GM12878 (cell line): ENCODE measurements around the gene TMEM161A. TPM values are rescaled to one million over a fixed set of nuclear protein-coding genes. Genes with fewer than 3 reads are reported as not detected.

ENCODE experiments used
- ATAC-seq: fragments of 200-7000 bp; cut with Tn5 transposase; 3 replicates; pipeline ENCODE4 v1.9.1; 2020; ENCODE audit warnings: mild to moderate bottlenecking, moderate library complexity
- BruUV-seq: library from RNA; stranded (reverse); fragments of 400-500 nt; replicated peaks from 2 replicates; lab custom pipeline; 2021; lab: Mats Ljungman, UMichigan
- CTCF ChIA-PET: fragments of 300-600 bp; sonication (Branson Sonifier 250); formaldehyde crosslinking; extraction: SDS; loops from one replicate; lab custom pipeline; 2021; ENCODE audit warnings: inconsistent platforms; lab: Yijun Ruan, JAX
- POLR2A ChIA-PET: fragments of 350-600 bp; formaldehyde crosslinking; extraction: SDS; loops from one replicate; lab custom pipeline; 2021; ENCODE audit warnings: inconsistent platforms; lab: Charles Lee
- RAD21 ChIA-PET: fragments of 300-600 bp; sonication (Branson Sonifier 250); formaldehyde crosslinking; loops from one replicate; lab custom pipeline; 2023; ENCODE audit warnings: antibody characterized with exemption; ENCODE audit not compliant: unreplicated experiment; lab: Charles Lee
- SMC1A ChIA-PET: fragments of 300-600 bp; sonication (Branson Sonifier 250); formaldehyde crosslinking; loops from one replicate; lab custom pipeline; 2023; ENCODE audit not compliant: unreplicated experiment, uncharacterized antibody; lab: Charles Lee
- DNase-seq: peaks from one replicate; pipeline ENCODE4 v3.0.0-alpha.2; 2011; ENCODE audit warnings: low read depth, low spot score
- FAIRE-seq: peaks from 3 replicates; lab custom pipeline; 2011; peaks lifted over from hg19 to GRCh38; lab: Jason Lieb, UNC
- H2AFZ ChIP-seq: 2 replicates; pipeline ENCODE4 v1.6.0; 2011; ENCODE audit warnings: low read depth, low read length, control low read depth; ENCODE audit not compliant: control insufficient read depth
- H3K27ac ChIP-seq: 2 replicates; pipeline ENCODE4 v1.5.1; 2011; ENCODE audit warnings: control low read depth; ENCODE audit not compliant: control insufficient read depth, insufficient read depth
- H3K27me3 ChIP-seq, 2 experiments: replicated peaks in 1 of 2; 2 replicates each; pipeline versions ENCODE4 v1.6.0 to v1.6.1; 2011; ENCODE audit warnings: low read length in 1 of 2; ENCODE audit not compliant: control insufficient read depth in 2 of 2, insufficient read depth in 2 of 2
- H3K36me3 ChIP-seq, 2 experiments: 2 replicates each; pipeline ENCODE4 v1.5.1; 2011; ENCODE audit warnings: low read length in 1 of 2; ENCODE audit not compliant: control insufficient read depth in 2 of 2, insufficient read depth in 2 of 2
- H3K4me1 ChIP-seq: 2 replicates; pipeline ENCODE4 v1.6.1; 2011; ENCODE audit warnings: mild to moderate bottlenecking, low read length, moderate library complexity, mixed read lengths; ENCODE audit not compliant: control insufficient read depth, insufficient read depth
- H3K4me2 ChIP-seq: 2 replicates; pipeline ENCODE4 v1.6.0; 2011; ENCODE audit warnings: control low read depth; ENCODE audit not compliant: control insufficient read depth, insufficient read depth
- H3K4me3 ChIP-seq: fragments of 200-600 bp; sonication (generic); 2 replicates; pipeline ENCODE4 v1.5.1; 2016
- H3K79me2 ChIP-seq: 2 replicates; pipeline ENCODE4 v1.6.0; 2011; ENCODE audit warnings: low read length; ENCODE audit not compliant: control insufficient read depth, insufficient read depth
- H3K9ac ChIP-seq: 2 replicates; pipeline ENCODE4 v1.8.0; 2011; ENCODE audit warnings: low read length, control low read depth, mixed read lengths; ENCODE audit not compliant: control insufficient read depth, insufficient read depth
- H3K9me3 ChIP-seq: replicated peaks from 3 replicates; pipeline ENCODE4 v1.5.1; 2011; ENCODE audit warnings: mild to moderate bottlenecking, low read length; ENCODE audit not compliant: control insufficient read depth, insufficient read depth
- H4K20me1 ChIP-seq: 2 replicates; pipeline ENCODE4 v1.6.0; 2011; ENCODE audit not compliant: control insufficient read depth, insufficient read depth
- ATF3 ChIP-seq: IDR thresholded peaks from 2 replicates; pipeline ENCODE4 v1.6.1; 2011; ENCODE audit warnings: low read depth, mild to moderate bottlenecking, low read length, moderate library complexity, borderline replicate concordance; ENCODE audit errors: extremely low read depth
- BCL3 ChIP-seq: IDR thresholded peaks from 2 replicates; pipeline ENCODE4 v1.6.1; 2011; ENCODE audit warnings: borderline replicate concordance, low read depth, mild to moderate bottlenecking, moderate library complexity, low read length; ENCODE audit not compliant: insufficient read depth, poor library complexity, severe bottlenecking
- CBX3 ChIP-seq: fragments of 200-600 bp; sonication (generic); IDR thresholded peaks from 2 replicates; pipeline ENCODE4 v1.6.1; 2016; ENCODE audit warnings: low read depth, borderline replicate concordance
- CHD4 ChIP-seq: fragments of 200-600 bp; sonication (generic); IDR thresholded peaks from 2 replicates; pipeline ENCODE4 v1.6.1; 2016; ENCODE audit warnings: mild to moderate bottlenecking
- SREBF1 ChIP-seq: IDR thresholded peaks from 2 replicates; pipeline ENCODE4 v1.6.1; 2012; ENCODE audit warnings: mild to moderate bottlenecking, low read length
- USF2 ChIP-seq: IDR thresholded peaks from 2 replicates; pipeline ENCODE4 v1.6.1; 2011; ENCODE audit warnings: low read depth, low read length, improper control_type of control experiment, borderline replicate concordance
- WGBS: methylation state at CpG from one replicate; pipeline ENCODE4 v1.1.6; 2016; ENCODE audit warnings: low lambda C conversion rate; ENCODE audit not compliant: insufficient replicate concordance, insufficient coverage; ENCODE audit errors: missing lambda C conversion rate; 5-methylcytosine and 5-hydroxymethylcytosine counted together
- in situ Hi-C: fragments of 300-500 bp; cut with MboI; formaldehyde crosslinking; loops from 9 replicates; pipeline ENCODE4 v1.14.3; 2018; ENCODE audit warnings: mixed read lengths
- intact Hi-C: fragments of 100-400 bp; cut with micrococcal nuclease; formaldehyde crosslinking; loops from one replicate; pipeline ENCODE4 v1.14.2; 2022; ENCODE audit not compliant: unreplicated experiment
- polyA plus RNA-seq, 11 experiments: library from polyadenylated mRNA; depleted of rRNA in 4 of 11; unstranded in 6 of 11; stranded (reverse) in 5 of 11; fragments of >200 nt; fragmentation: Nextera tagmentation in 4 of 11; fragmentation: Illumina TruSeq in 1 of 11; extraction: Ambion mirVana in 4 of 11; extraction: Trizol in 1 of 11; gene quantifications; 1 replicate in 1 of 11; 2 replicates in 10 of 11; pipeline versions ENCODE4 v1.2.1 to v1.2.3, GENCODE V29; 2011 to 2016; ENCODE audit warnings: inconsistent platforms in 2 of 11, missing spikeins in 2 of 11, low read depth in 1 of 11
- total RNA-seq, 4 experiments: library from RNA; depleted of rRNA in 3 of 4; stranded (reverse); fragments of >200 nt in 3 of 4; fragmentation: Illumina TruSeq in 1 of 4; extraction: Trizol in 1 of 4; gene quantifications; 2 replicates each; pipeline versions ENCODE4 v1.2.1 to v1.2.3, GENCODE V29; 2013 to 2021

Gene TMEM161A
- total and polyA plus RNA-seq, 10 of the 15 experiments (the other 5 are each of a cell fraction or from before 2014, with no cell fraction given): 1.1 to 37.1 (median 19.0) TPM

- no peak for TF ChIP-seq SREBF1
- TF ChIP-seq, all 136 proteins: peak for 0
- CTCF ChIA-PET: interaction anchor here (0.7 to 6.8 kb wide), 7 partner anchors 10 to 92 kb away, joined by 3 to 76 read pairs (median 6); partner anchors contain the start of gene MEF2B
- Histone ChIP-seq H3K4me3 (no peak overlapping the region), H4K20me1 (no peaks in the 10 kb centered on the region), H3K4me2 (no peak overlapping the region), H3K9ac (no peak overlapping the region), H3K36me3 (peaks cover 5 to 6% of the 10 kb centered on the region in 2 experiments; a peak in 3 of 4 replicates), H3K79me2 (peaks cover 9% of the 10 kb centered on the region), H2AFZ (no peak overlapping the region), H3K4me1 (peaks cover 6% of the 10 kb centered on the region; the same call in 1 of the 2 replicates), H3K9me3 (no peaks in the 10 kb centered on the region), H3K27ac (no peak overlapping the region), H3K27me3 (no peaks in the 10 kb centered on the region)
- no peak for DNase-seq
- ATAC-seq: no peak
- intact Hi-C loops: no loop called here
- SMC1A ChIA-PET: interaction anchor here (1.2 to 2.7 kb wide), 3 partner anchors 18 to 33 kb away, joined by 3 to 24 read pairs (median 4); no protein-coding TSS in a partner anchor
- in situ Hi-C loops: loop anchor here (5.0 to 10.0 kb wide), 3 partner anchors 35 to 352 kb away; no protein-coding TSS in a partner anchor
- BruUV-seq: no TSS peak
- POLR2A ChIA-PET: interaction anchor here (0.5 kb wide), 1 partner anchor 10 kb away, joined by 3 read pairs; no protein-coding TSS in a partner anchor
- no peak for FAIRE-seq
- RAD21 ChIA-PET: interaction anchor here (1.0 to 5.3 kb wide), 2 partner anchors 14 to 32 kb away, joined by 4 to 39 read pairs; no protein-coding TSS in a partner anchor
- 90% methylated on average over 12 of the region's 12 CpGs for WGBS
Observed at GRCh38 chr19:19142347-19142746, 4.1 kb upstream of the TMEM161A start.

- peaks cover 6% of the 10 kb centered on the region; the same call in 1 of the 2 replicates for H3K4me1 ChIP-seq
- POLR2A ChIA-PET: interaction anchor here (0.9 kb wide), 1 partner anchor 17 kb away, joined by 3 read pairs; no protein-coding TSS in a partner anchor
- TF ChIP-seq ATF3 (no peak), USF2 (no peak), CHD4 (no peak), BCL3 (no peak), CBX3 (no peak)
Observed at GRCh38 chr19:19140476-19140875, 2.2 kb upstream of the TMEM161A start.

More at GRCh38 chr19:19140476-19140875, 2.2 kb upstream of the TMEM161A start:
- whole genome bisulfite sequencing: 38% methylated on average over 5 of the region's 5 CpGs
- no peak overlapping the region for H3K9ac ChIP-seq
- no peak for ATAC-seq
- intact Hi-C loops (no loop called here), in situ Hi-C loops (loop anchor here (5.0 to 10.0 kb wide), 3 partner anchors 37 to 354 kb away; no protein-coding TSS in a partner anchor)
- RAD21 ChIA-PET: interaction anchor here (1.1 to 5.3 kb wide), 3 partner anchors 9 to 34 kb away, joined by 3 to 39 read pairs (median 4); no protein-coding TSS in a partner anchor
- peaks cover 9% of the 10 kb centered on the region for H3K79me2 ChIP-seq
- H3K4me3 ChIP-seq: no peak overlapping the region
- H3K36me3 ChIP-seq: no peaks in the 10 kb centered on the region; a peak in 1 of 4 replicates
- H2AFZ ChIP-seq: no peak overlapping the region
- no peaks in the 10 kb centered on the region for H4K20me1 ChIP-seq
- BruUV-seq: no TSS peak
- H3K27ac ChIP-seq: no peak overlapping the region
- CTCF ChIA-PET: interaction anchor here (0.7 to 6.8 kb wide), 12 partner anchors 11 to 90 kb away, joined by 3 to 76 read pairs (median 5); partner anchors contain the start of genes BORCS8 and RFXANK
- SMC1A ChIA-PET: interaction anchor here (0.5 to 1.7 kb wide), 5 partner anchors 16 to 116 kb away, joined by 3 to 8 read pairs (median 4); no protein-coding TSS in a partner anchor
- no peak for FAIRE-seq
- no peak for DNase-seq
- H3K9me3 ChIP-seq: no peaks in the 10 kb centered on the region
- no peaks in the 10 kb centered on the region for H3K27me3 ChIP-seq
- H3K4me2 ChIP-seq: no peak overlapping the region
